Activated naive CD8-positive, alpha-beta T cell treated with anti-CD3 and anti-CD28 coated beads, Interleukin-2, amount 10 ng/mL, durations not matched to agents 7 days and 5 days (primary cell): Measurements from ENCODE around the gene KATNBL1. TPM values are rescaled to one million over a fixed set of nuclear protein-coding genes. Genes with fewer than 3 reads are reported as not detected.
"Not testable (repeated sequence)": the region's sequence is repeated elsewhere in the genome, so short reads cannot be mapped to it uniquely, and the experiment has no call there.

Source experiments
- ATAC-seq: fragments of 150-1000 bp; cut with Tn5 transposase; one replicate; pipeline ENCODE4 v1.10.0; 2021; ENCODE audit warnings: low read depth, moderate library complexity
- POLR2A ChIA-PET: fragments of 350-600 bp; sonication (Branson Sonifier 250); formaldehyde crosslinking; loops from one replicate; lab custom pipeline; 2021; ENCODE audit warnings: antibody characterized with exemption; lab: Charles Lee
- DNase-seq: peaks from one replicate; pipeline ENCODE4 v3.0.0; 2021
- H3K27ac Mint-ChIP-seq: one replicate; pipeline ENCODE4 v1.8.0; 2022; ENCODE audit warnings: mild to moderate bottlenecking, mixed read lengths
- H3K27me3 Mint-ChIP-seq: one replicate; pipeline ENCODE4 v1.8.0; 2022; ENCODE audit warnings: mild to moderate bottlenecking, moderate library complexity, mixed read lengths
- H3K36me3 Mint-ChIP-seq: one replicate; pipeline ENCODE4 v1.8.0; 2021; ENCODE audit warnings: mild to moderate bottlenecking, mixed read lengths
- H3K4me1 Mint-ChIP-seq: one replicate; pipeline ENCODE4 v1.8.0; 2021; ENCODE audit warnings: mixed read lengths
- H3K4me3 Mint-ChIP-seq: one replicate; pipeline ENCODE4 v1.8.0; 2022; ENCODE audit warnings: mild to moderate bottlenecking, moderate library complexity, mixed read lengths
- H3K9me3 Mint-ChIP-seq: one replicate; pipeline ENCODE4 v1.8.0; 2021; ENCODE audit warnings: mixed read lengths
- total RNA-seq, 2 experiments: library from RNA; stranded (reverse); gene quantifications; one replicate each; pipeline ENCODE4 v1.2.3, GENCODE V29; 2021

Gene KATNBL1
- total RNA-seq, 2 experiments from 2014 or later: 49.1 to 49.5 TPM

GRCh38 chr15:34165987-34166573 is 43.8 kb downstream of the KATNBL1 start:
- peaks cover 68% of the 10 kb centered on the region for H3K36me3 Mint-ChIP-seq
- H3K27ac Mint-ChIP-seq, H3K4me1 Mint-ChIP-seq, H3K27me3 Mint-ChIP-seq, H3K4me3 Mint-ChIP-seq, ATAC-seq, POLR2A ChIA-PET, DNase-seq: not testable (repeated sequence)
- H3K9me3 Mint-ChIP-seq: peaks cover 22% of the 10 kb centered on the region

GRCh38 chr15:34161329-34161963 is 48.5 kb downstream of the KATNBL1 start:
- POLR2A ChIA-PET: no interaction called here
- Mint-ChIP-seq H3K27ac (no peak overlapping the region), H3K4me3 (no peak overlapping the region)

GRCh38 chr15:34160735-34161134 is 49.2 kb downstream of the KATNBL1 start:
- ATAC-seq (no peak), DNase-seq (no peak)
- Mint-ChIP-seq H3K4me3 (no peak overlapping the region), H3K27ac (no peak overlapping the region), H3K4me1 (no peaks in the 10 kb centered on the region), H3K9me3 (peaks cover 33% of the 10 kb centered on the region), H3K27me3 (no peaks in the 10 kb centered on the region), H3K36me3 (peaks cover 82% of the 10 kb centered on the region)
- POLR2A ChIA-PET: no interaction called here

More at GRCh38 chr15:34161329-34161963, 48.5 kb downstream of the KATNBL1 start:
- ATAC-seq (no peak), DNase-seq (no peak)
- peaks cover 27% of the 10 kb centered on the region for H3K9me3 Mint-ChIP-seq
- H3K4me1 Mint-ChIP-seq: no peaks in the 10 kb centered on the region
- no peaks in the 10 kb centered on the region for H3K27me3 Mint-ChIP-seq
- H3K36me3 Mint-ChIP-seq: peaks cover 79% of the 10 kb centered on the region

GRCh38 chr15:34158355-34158754 is 51.5 kb downstream of the KATNBL1 start:
- DNase-seq: no peak
- H3K27ac Mint-ChIP-seq: no peak overlapping the region
- H3K4me3 Mint-ChIP-seq: no peak overlapping the region
- no peak for ATAC-seq
- peaks cover 83% of the 10 kb centered on the region for H3K36me3 Mint-ChIP-seq
- POLR2A ChIA-PET: no interaction called here
- peaks cover 38% of the 10 kb centered on the region for H3K9me3 Mint-ChIP-seq
- H3K4me1 Mint-ChIP-seq: no peaks in the 10 kb centered on the region
- H3K27me3 Mint-ChIP-seq: no peaks in the 10 kb centered on the region

GRCh38 chr15:34155859-34156258 is 54.0 kb downstream of the KATNBL1 start:
- no peak overlapping the region for H3K4me3 Mint-ChIP-seq
- ATAC-seq: no peak
- peaks cover 76% of the 10 kb centered on the region for H3K36me3 Mint-ChIP-seq
- POLR2A ChIA-PET: no interaction called here
- no peaks in the 10 kb centered on the region for H3K4me1 Mint-ChIP-seq
- DNase-seq: no peak
- no peak overlapping the region for H3K27ac Mint-ChIP-seq
- no peaks in the 10 kb centered on the region for H3K27me3 Mint-ChIP-seq
- peaks cover 30% of the 10 kb centered on the region for H3K9me3 Mint-ChIP-seq

- DNase-seq (no peak), ATAC-seq (no peak)
- H3K36me3 Mint-ChIP-seq: peaks cover 74% of the 10 kb centered on the region
- H3K9me3 Mint-ChIP-seq: peaks cover 23% of the 10 kb centered on the region
- no peak overlapping the region for H3K27ac Mint-ChIP-seq
- no peak overlapping the region for H3K4me3 Mint-ChIP-seq
- H3K27me3 Mint-ChIP-seq: no peaks in the 10 kb centered on the region
- no peaks in the 10 kb centered on the region for H3K4me1 Mint-ChIP-seq
- POLR2A ChIA-PET: no interaction called here
Measured at GRCh38 chr15:34154725-34155204, 55.1 kb downstream of the KATNBL1 start.

- Mint-ChIP-seq H3K9me3 (no peaks in the 10 kb centered on the region), H3K36me3 (peaks cover 30% of the 10 kb centered on the region), H3K27me3 (no peaks in the 10 kb centered on the region), H3K27ac (no peak overlapping the region), H3K4me3 (no peak overlapping the region), H3K4me1 (no peaks in the 10 kb centered on the region)
- DNase-seq (no peak), ATAC-seq (no peak)
- POLR2A ChIA-PET: no interaction called here
Measured at GRCh38 chr15:34147371-34148140, 62.3 kb downstream of the KATNBL1 start.

- H3K9me3 Mint-ChIP-seq: no peaks in the 10 kb centered on the region
Measured at GRCh38 chr15:34133511-34133910, 76.4 kb downstream of the KATNBL1 start.

GRCh38 chr15:34132881-34133280 is 77.0 kb downstream of the KATNBL1 start:
- H3K27ac Mint-ChIP-seq: no peak overlapping the region
- H3K9me3 Mint-ChIP-seq: no peaks in the 10 kb centered on the region
- POLR2A ChIA-PET: no interaction called here
- peaks cover 3% of the 10 kb centered on the region for H3K27me3 Mint-ChIP-seq
- H3K36me3 Mint-ChIP-seq: no peaks in the 10 kb centered on the region
- DNase-seq (no peak), ATAC-seq (no peak)
- H3K4me1 Mint-ChIP-seq: no peaks in the 10 kb centered on the region
- no peak overlapping the region for H3K4me3 Mint-ChIP-seq

More at GRCh38 chr15:34133511-34133910, 76.4 kb downstream of the KATNBL1 start:
- Mint-ChIP-seq H3K36me3 (peaks cover 2% of the 10 kb centered on the region), H3K4me3 (no peak overlapping the region), H3K27ac (no peak overlapping the region), H3K4me1 (no peaks in the 10 kb centered on the region), H3K27me3 (no peaks in the 10 kb centered on the region)
- ATAC-seq: no peak
- POLR2A ChIA-PET: no interaction called here
- DNase-seq: no peak

GRCh38 chr15:34128898-34129297 is 81.0 kb downstream of the KATNBL1 start:
- H3K36me3 Mint-ChIP-seq: no peaks in the 10 kb centered on the region
- no peak for DNase-seq
- H3K27me3 Mint-ChIP-seq: peaks cover 3% of the 10 kb centered on the region
- ATAC-seq: no peak
- POLR2A ChIA-PET: no interaction called here
- no peaks in the 10 kb centered on the region for H3K9me3 Mint-ChIP-seq
- no peaks in the 10 kb centered on the region for H3K4me1 Mint-ChIP-seq
- no peak overlapping the region for H3K4me3 Mint-ChIP-seq
- no peak overlapping the region for H3K27ac Mint-ChIP-seq

- no peak for ATAC-seq
- Mint-ChIP-seq H3K27me3 (peaks cover 3% of the 10 kb centered on the region), H3K4me3 (no peak overlapping the region), H3K9me3 (no peaks in the 10 kb centered on the region), H3K4me1 (no peaks in the 10 kb centered on the region), H3K27ac (no peak overlapping the region), H3K36me3 (no peaks in the 10 kb centered on the region)
- POLR2A ChIA-PET: no interaction called here
- no peak for DNase-seq
Measured at GRCh38 chr15:34126522-34126921, 83.4 kb downstream of the KATNBL1 start.

GRCh38 chr15:34125945-34126344 is 84.0 kb downstream of the KATNBL1 start:
- H3K9me3 Mint-ChIP-seq: no peaks in the 10 kb centered on the region
- H3K36me3 Mint-ChIP-seq: no peaks in the 10 kb centered on the region
- DNase-seq (no peak), ATAC-seq (no peak)
- POLR2A ChIA-PET: no interaction called here
- no peaks in the 10 kb centered on the region for H3K4me1 Mint-ChIP-seq
- H3K27ac Mint-ChIP-seq: no peak overlapping the region
- peaks cover 3% of the 10 kb centered on the region for H3K27me3 Mint-ChIP-seq
- H3K4me3 Mint-ChIP-seq: no peak overlapping the region

GRCh38 chr15:34124651-34125050 is 85.2 kb downstream of the KATNBL1 start:
- Mint-ChIP-seq H3K4me3 (no peak overlapping the region), H3K4me1 (no peaks in the 10 kb centered on the region), H3K27me3 (peaks cover 12% of the 10 kb centered on the region), H3K9me3 (no peaks in the 10 kb centered on the region), H3K27ac (no peak overlapping the region), H3K36me3 (no peaks in the 10 kb centered on the region)
- ATAC-seq (no peak), DNase-seq (no peak)
- POLR2A ChIA-PET: no interaction called here
